Measurements from ENCODE around the gene CD4. TPM values are rescaled to one million over a fixed set of nuclear protein-coding genes. Genes with fewer than 3 reads are reported as not detected.

Gene CD4
- total RNA-seq, 4 donors from 2014 or later: 1.8 to 12.9 (median 3.8) TPM

DNA sequence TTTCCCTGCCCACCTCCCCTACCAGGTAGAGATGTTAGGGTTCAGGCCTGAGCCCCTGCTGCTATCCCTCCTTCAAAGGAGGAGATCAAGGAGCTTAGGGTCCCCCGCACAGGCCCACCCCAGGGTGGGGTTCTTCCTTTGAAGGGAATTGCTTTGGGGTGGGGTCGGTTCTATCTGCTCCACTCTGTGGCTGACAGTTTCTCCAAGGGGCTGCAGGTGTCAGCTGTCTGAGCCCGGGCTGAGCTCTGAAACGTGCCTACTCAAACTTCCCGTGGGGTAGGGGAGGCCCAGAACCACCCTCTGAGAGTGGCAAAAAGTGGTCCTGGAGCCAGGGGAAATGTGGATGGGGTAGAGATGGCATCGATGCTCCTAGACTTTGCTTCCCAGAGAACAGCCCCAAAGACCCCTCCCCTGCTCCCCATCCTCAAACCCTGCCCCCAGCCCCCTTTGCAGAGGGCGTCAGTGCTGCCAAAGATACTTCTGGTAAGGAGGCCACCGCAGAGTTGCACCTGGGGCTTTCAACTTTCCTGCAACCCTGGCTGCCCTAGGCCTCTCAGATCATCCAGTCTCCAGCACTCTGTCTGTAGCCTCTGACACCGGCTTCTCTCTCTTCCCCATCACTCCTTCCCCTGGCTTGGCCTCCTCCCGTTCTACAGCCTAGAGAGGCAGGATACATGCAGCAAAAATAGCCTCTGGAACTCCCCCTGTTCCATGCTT lies 6.3 kb upstream of the CD4 start:
- intact Hi-C loops (cut with DNase I; ENCODE audit: low total_unique reads) (no loop called here), in situ Hi-C loops (cut with MboI; ENCODE audit: low sequenced_read_pairs in 4 of 4) (loop anchor here in 2 of 4 donors (5.0 kb wide), 2 partner anchors 41 to 46 kb away; no protein-coding TSS in a partner anchor)
- DNase-seq (no peak), ATAC-seq (no peak)
- Histone ChIP-seq H3K9me3 (no peaks in the 10 kb centered on the region), H3K27ac (no peak overlapping the region), H3K36me3 (no peaks in the 10 kb centered on the region), H3K27me3 (no peaks in the 10 kb centered on the region), H3K4me3 (no peak overlapping the region), H3K4me1 (peaks cover 8% of the 10 kb centered on the region in 2 donors)
- TF ChIP-seq, protein P1, sequence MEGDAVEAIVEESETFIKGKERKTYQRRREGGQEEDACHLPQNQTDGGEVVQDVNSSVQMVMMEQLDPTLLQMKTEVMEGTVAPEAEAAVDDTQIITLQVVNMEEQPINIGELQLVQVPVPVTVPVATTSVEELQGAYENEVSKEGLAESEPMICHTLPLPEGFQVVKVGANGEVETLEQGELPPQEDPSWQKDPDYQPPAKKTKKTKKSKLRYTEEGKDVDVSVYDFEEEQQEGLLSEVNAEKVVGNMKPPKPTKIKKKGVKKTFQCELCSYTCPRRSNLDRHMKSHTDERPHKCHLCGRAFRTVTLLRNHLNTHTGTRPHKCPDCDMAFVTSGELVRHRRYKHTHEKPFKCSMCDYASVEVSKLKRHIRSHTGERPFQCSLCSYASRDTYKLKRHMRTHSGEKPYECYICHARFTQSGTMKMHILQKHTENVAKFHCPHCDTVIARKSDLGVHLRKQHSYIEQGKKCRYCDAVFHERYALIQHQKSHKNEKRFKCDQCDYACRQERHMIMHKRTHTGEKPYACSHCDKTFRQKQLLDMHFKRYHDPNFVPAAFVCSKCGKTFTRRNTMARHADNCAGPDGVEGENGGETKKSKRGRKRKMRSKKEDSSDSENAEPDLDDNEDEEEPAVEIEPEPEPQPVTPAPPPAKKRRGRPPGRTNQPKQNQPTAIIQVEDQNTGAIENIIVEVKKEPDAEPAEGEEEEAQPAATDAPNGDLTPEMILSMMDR (IDR thresholded peaks at IDR 0.05 in 4 of 5, conservative IDR thresholded peaks at IDR 0.05 in 1 of 5): no peak
- TF ChIP-seq POLR2A (IDR thresholded peaks at IDR 0.05): no peak

DNA sequence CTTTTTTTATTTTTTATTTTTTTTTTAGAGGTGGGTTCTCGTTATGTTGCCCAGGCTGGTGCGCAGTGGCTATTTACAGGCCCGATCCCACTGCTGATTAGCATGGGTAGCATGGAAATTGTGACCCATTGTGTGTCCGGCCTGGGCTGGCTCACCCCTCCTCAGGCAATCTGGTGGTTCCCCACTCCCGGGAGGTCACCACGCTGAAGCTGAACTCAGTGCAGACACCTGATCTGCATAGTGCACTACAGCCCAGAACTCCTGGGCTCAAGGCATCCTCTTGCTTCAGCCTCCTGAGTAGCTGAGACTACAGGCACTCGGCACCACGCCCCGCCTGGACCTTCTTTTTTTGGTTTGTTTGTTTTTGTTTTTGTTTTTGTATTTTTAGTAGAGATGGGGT lies 5.5 kb upstream of the CD4 start:
- Histone ChIP-seq H3K4me1 (peaks cover 0 to 3% of the 10 kb centered on the region in 2 donors), H3K9me3 (no peaks in the 10 kb centered on the region), H3K27me3 (no peaks in the 10 kb centered on the region), H3K36me3 (no peaks in the 10 kb centered on the region), H3K27ac (no peak overlapping the region), H3K4me3 (no peak overlapping the region)
- TF ChIP-seq, protein P1 (IDR thresholded peaks at IDR 0.05 in 4 of 5, conservative IDR thresholded peaks at IDR 0.05 in 1 of 5): no peak
- no peak for TF ChIP-seq POLR2A (IDR thresholded peaks at IDR 0.05)
- no peak for ATAC-seq
- DNase-seq: no peak
- intact Hi-C loops (cut with DNase I; ENCODE audit: low total_unique reads) (no loop called here), in situ Hi-C loops (cut with MboI; ENCODE audit: low sequenced_read_pairs in 4 of 4) (loop anchor here in 2 of 4 donors (5.0 kb wide), 2 partner anchors 42 to 47 kb away; no protein-coding TSS in a partner anchor)

DNA sequence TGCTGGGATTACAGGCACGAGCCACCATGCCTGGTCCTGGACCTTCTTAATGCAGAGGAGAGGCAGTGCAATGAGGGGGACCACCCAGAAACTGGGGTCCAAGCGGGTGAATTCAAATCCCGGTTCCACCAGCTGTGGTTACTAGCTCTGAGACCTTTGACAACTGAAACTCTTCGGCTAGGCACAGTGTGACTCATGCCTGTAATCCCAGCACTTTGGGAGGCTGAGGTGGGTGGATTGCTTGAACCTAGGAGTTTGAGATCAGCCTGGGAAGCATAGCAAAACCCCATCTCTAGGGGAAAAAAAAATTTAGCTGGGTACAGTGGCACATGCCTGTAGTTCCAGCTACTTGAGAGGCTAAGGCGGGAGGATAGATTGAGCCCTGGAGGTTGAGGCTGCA lies 5.0 kb upstream of the CD4 start:
- Histone ChIP-seq H3K4me3 (no peak overlapping the region), H3K27ac (no peak overlapping the region), H3K4me1 (no peaks in the 10 kb centered on the region), H3K27me3 (no peaks in the 10 kb centered on the region), H3K9me3 (no peaks in the 10 kb centered on the region), H3K36me3 (no peaks in the 10 kb centered on the region)
- ATAC-seq (no peak), DNase-seq (no peak)
- in situ Hi-C loops (cut with MboI; ENCODE audit: low sequenced_read_pairs in 4 of 4): loop anchor here in 2 of 4 donors (5.0 kb wide), 2 partner anchors 42 to 47 kb away; no protein-coding TSS in a partner anchor
- intact Hi-C loops (cut with DNase I; ENCODE audit: low total_unique reads): no loop called here
- TF ChIP-seq POLR2A (IDR thresholded peaks at IDR 0.05): no peak
- TF ChIP-seq, protein P1 (IDR thresholded peaks at IDR 0.05 in 4 of 5, conservative IDR thresholded peaks at IDR 0.05 in 1 of 5): no peak

DNA sequence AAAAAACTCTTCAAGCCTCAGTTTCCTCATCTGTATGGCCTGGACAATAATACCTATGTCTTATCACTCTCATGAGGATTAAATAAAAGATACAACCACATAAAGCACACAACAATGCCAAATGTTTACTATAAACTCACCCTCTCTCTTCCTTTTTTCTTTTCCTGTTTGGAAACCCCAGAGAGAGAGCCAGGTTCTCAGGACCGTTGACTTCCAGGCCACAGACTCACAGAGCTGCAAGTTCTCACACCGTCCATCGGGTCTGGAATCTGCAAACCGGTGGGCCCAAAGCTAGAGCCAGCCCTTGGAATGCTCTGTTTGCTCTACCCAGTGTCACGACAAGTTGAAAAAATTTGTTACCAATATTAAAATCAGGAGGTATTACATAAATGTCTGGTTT lies 4.6 kb upstream of the CD4 start:
- Histone ChIP-seq H3K4me1 (no peaks in the 10 kb centered on the region), H3K36me3 (no peaks in the 10 kb centered on the region), H3K27me3 (no peaks in the 10 kb centered on the region), H3K4me3 (no peak overlapping the region), H3K9me3 (no peaks in the 10 kb centered on the region), H3K27ac (no peak overlapping the region)
- DNase-seq: no peak
- intact Hi-C loops (cut with DNase I; ENCODE audit: low total_unique reads) (no loop called here), in situ Hi-C loops (cut with MboI; ENCODE audit: low sequenced_read_pairs in 4 of 4) (loop anchor here in 2 of 4 donors (5.0 kb wide), 2 partner anchors 42 to 47 kb away; no protein-coding TSS in a partner anchor)
- TF ChIP-seq, protein P1 (IDR thresholded peaks at IDR 0.05 in 4 of 5, conservative IDR thresholded peaks at IDR 0.05 in 1 of 5): no peak
- TF ChIP-seq POLR2A (IDR thresholded peaks at IDR 0.05): no peak
- ATAC-seq: no peak
